Islet precursor cell (in vitro differentiated cells): ENCODE data around the gene ZNF546.
"Not testable (repeated sequence)": the region's sequence is repeated elsewhere in the genome, so short reads cannot be mapped to it uniquely, and the experiment has no call there.

Source experiments
- DNase-seq: peaks from one replicate; pipeline ENCODE4 v3.0.0-alpha.2; 2018

The ZNF546 gene

DNA sequence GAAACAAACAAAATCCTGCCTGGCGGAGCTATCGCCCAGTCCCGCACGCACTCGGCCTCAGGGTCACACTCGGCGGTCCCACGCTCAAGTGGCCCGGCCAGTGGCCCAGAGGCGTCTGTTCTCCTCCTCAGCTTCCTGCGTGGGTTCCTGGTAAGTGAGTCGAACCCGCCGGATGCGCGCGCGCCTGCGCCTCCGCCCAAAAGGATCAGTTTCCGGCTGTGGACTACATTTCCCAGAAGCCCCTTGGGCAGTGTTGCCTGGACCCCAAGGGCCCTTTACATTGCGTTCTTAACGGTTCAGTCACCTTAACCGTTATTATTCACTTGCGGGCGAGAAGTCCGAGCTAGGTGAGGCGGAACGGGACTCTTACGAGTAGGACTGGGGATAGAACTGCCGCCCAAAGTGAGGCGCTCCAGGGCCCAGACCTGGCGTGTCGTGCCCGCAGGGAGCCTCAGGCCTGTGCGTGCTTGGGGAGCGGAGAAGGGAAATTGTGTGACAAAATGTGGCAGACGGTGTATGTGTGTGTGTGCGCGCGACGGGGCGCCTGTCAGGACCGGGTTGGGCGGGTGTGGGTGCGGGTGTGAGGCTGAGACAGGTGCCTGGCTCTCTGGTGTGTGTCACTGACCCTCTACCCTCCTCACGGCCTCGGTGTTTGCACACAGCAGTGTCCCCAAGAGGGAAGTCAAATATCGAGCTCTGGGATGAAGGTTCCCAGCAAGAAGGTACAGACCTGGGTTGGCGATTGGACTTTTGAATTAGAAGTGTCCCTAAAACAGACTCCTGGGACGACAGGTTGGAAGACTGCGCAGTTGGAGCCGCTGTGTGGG is at the start of gene ZNF546:
ZNF546 (plus strand) TSS at position 250 of the 827 bp plus-strand sequence. CDS start 1,267 bp downstream, outside the sequence.
- peak; percentile 93 for DNase-seq

DNA sequence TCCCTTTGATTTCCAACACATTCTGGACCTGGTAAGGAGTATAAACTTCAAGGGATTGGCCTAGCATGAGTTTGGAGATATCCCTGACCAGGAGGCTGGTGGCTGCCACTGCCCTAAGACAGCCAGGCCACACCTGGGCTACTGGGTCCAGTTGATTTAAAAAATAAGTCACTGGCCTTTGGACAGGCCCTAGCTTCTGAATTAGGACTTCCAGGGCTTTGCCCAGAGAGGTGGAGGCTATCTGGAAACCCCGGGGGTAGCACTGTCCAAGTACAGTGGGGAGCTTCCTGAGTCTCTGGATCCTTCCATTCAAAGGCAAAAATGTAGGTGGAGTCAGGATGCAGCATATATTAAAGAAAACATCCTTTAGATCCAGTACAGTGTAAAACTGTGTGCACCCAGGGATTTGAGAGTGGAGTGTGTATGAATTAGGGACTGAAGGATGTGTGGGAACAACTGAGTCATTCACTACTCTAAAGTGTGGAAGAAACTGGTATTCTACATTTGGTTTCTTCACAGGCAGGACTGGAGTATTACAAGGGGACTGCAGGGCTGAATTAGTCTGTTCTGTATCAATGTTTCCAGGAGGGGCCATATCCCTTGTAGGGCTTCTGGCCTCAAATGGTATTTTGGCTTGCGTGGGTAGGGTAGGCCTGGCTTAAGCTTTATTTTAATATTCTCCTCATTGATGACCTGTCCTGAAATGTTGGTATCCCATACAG is 47.7 kb upstream of the ZNF546 start:
- no peak for DNase-seq

DNA sequence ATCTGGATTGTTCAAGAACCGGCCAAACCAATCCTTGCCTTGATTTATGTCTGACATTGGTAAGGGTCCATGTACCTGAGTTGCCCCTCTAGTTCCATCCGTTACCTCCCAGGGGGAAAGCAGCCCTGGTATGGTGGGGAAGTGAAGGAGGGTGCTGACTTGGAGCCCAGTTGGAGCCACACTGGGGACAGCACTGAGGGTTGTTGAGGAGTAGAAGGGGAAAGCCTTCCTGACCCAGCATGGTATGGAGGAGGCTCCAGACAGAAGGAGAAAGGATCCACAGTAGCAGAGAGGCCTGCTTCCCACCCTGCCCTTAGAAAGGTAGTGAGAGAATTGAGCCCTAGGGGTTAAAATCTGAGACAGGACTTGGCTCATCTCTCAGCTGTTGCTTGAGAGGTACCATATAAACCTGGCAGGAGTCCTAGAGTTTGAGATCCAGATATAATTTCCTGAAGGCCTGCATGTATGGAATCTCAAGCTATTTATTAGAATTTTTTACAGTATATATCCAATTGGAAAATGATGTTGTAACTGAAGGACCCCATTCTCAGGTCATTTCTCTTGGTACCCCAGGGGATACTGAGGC is 45.7 kb upstream of the ZNF546 start:
- no peak for DNase-seq

DNA sequence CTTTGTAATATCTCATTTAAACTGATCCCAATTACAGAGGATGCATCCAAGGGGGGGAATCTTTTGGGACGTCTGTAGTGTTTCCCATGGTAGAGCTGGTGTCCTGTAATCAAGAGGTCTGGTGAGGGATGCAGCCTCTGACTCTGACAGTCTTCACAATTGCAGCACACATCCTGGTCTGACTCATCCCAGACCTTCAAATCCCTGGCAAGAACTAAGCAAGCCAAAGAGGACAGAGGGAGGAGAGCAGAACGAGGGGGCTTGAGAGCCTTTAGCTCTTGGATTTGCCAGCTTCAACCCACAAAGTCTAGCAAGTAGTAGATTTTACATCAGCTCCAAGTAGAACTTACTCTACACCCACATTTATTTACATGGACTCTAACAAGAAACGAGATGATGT is 45.2 kb upstream of the ZNF546 start:
- peak; percentile 62 for DNase-seq

DNA sequence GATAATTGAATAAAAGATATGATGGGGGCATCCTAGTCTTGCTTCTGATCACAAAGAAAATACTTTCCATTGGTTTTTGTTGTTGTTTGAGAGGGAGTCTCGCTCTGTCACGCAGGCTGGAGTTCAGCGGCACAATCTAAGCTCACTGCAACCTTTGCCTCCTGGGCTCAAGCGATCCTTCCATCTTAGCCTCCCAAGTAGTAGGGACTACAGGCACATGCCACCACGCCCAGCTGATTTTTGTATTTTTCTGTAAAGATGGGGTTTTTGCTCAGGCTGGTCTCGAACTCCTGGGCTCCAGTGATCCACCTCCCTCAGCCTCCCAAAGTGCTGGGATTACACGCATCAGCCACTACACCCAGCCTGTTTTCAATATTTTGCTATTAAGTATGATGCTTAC is 42.9 kb upstream of the ZNF546 start:
- DNase-seq = no peak

DNA sequence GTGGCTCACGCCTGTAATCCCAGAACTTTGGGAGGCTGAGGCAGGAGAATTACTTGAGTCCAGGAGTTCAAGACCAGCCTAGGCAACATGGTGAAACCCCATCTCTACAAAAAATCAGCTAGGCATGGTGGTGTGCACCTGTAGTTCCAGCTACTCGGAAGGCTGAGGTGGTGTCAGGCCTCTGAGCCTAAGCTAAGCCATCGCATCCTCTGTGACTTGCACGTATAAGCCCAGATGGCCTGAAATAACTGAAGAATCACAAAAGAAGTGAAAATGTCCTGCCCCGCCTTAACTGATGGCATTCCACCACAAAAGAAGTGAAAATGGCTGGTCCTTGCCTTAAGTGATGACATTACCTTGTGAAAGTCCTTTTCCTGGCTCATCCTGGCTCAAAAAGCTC is 39.0 kb upstream of the ZNF546 start:
- DNase-seq = not testable (repeated sequence)

DNA sequence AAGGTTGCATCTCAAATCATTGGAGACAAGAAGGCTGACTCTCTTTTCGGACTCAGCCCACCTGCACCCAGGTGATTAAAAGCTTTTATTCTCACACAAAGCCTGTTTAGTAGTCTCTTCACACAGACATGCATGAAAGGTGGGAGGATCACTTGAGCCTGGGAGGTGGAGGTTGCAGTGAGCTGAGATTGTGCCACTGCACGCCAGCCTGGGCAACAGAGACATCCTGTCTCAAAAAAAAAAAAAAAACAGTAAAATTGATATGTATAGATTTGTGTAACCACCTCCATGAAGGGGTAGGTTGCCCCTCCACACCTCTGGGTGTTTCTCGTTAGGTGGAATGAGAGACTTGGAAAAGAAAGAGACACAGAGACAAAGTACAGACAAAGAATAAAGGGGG is 37.9 kb upstream of the ZNF546 start:
- not testable (repeated sequence) for DNase-seq

DNA sequence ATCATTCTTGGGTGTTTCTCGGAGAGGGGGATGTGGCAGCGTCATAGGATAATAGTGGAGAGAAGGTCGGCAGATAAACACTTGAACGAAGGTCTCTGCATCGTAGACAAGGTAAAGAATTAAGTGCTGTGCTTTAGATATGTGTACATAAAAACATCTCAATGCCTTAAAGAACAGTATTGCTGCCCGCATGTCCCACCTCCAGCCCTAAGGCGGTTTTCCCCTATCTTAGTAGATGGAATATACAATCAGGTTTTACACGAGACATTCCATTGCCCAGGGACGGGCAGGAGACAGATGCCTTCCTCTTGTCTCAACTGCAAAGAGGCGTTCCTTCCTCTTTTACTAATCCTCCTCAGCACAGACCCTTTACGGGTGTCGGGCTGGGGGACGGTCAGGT is 37.5 kb upstream of the ZNF546 start:
- DNase-seq = not testable (repeated sequence)

DNA sequence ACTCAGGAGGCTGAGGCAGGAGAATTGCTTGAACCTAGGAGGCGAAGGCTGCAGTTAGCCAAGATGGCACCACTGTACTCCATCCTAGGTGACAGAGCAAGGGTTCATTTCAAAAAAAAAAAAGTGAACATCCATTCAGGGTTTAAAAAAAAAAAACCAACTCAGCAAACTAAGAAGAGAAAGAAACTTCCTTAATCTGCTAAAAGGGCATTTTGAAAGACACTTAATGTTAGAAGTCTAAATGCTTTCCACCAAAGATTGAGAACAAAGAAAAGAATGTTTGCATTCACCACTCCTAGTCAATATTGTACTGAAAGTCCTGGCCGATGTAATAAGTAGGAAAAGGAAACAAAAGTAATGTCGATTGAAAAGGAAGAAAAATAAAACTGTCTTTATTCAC is 33.0 kb upstream of the ZNF546 start:
- no peak for DNase-seq

DNA sequence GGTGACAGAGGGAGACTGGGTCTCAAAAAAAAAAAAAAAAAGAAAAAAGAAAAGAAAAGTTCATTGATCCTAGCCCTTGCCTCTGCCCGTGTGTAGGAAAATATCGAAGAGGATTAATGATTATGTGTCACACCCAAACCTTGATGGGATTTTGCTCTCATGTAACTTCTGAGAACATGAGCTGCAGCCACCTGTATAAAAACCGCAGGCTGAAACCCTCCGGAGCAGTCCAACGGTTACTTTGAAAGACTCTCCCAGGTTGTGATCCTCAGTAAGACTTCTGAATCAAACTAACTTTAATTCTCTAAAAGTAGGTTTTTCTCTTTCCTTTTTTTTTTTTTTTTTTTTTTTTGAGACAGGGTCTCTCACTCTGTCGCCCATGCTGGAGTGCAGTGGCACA is 30.2 kb upstream of the ZNF546 start:
- DNase-seq = no peak

DNA sequence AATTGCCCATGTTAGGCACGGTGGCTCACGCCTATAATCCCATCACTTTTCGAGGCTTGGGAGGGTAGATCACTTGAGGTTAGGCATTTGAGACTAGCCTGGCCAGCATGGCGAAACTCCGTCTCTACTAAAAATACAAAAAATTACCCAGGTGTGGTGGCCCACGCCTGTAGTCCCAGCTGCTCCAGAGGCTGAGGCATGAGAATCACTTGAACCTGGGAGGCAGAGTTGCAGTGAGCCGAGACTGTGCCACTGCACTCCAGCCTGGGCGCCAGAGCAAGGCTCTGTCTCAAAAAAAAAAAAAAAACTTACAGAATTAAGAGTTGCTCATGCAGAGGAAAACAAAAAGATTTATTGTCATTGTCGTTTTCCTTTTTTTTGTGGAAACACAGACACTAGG is 29.3 kb upstream of the ZNF546 start:
- no peak for DNase-seq

DNA sequence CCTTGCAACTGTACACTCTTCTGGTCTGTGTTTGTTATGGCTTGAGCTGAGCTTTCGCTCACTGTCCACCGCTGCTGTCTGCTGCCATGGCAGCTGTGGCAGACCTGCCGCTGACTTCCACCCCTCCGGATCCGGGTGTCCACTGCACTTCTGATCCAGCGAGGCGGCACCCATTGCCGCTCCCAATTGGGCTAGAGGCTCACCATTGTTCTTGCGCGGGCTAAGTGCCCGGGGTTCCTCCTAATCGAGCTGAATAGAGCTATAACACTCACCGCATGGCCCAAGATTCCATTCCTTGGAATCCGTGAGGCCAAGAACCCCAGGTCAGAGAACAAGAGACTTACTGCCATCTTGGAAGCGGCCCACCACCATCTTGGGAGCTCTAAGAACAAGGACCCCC is 28.1 kb upstream of the ZNF546 start:
- no peak for DNase-seq

DNA sequence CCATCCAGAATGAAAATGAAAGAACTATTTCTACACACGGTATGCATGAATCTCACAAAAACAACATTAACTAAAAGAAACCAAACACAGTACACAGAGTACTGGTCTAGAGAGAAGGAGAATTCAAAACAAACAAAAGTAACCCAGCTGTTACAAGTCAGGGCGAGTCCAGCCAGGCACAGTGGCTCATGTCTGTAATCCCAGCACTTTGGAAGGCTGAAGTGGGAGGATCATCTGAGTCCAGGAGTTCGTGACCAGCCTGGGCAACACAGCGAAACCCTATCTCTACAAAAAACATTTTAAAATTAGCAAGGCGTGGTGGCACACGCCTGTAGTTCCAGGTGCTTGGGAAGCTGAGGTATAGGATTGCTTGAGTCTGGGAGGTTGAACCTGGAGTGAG is 27.6 kb upstream of the ZNF546 start:
- no peak for DNase-seq

DNA sequence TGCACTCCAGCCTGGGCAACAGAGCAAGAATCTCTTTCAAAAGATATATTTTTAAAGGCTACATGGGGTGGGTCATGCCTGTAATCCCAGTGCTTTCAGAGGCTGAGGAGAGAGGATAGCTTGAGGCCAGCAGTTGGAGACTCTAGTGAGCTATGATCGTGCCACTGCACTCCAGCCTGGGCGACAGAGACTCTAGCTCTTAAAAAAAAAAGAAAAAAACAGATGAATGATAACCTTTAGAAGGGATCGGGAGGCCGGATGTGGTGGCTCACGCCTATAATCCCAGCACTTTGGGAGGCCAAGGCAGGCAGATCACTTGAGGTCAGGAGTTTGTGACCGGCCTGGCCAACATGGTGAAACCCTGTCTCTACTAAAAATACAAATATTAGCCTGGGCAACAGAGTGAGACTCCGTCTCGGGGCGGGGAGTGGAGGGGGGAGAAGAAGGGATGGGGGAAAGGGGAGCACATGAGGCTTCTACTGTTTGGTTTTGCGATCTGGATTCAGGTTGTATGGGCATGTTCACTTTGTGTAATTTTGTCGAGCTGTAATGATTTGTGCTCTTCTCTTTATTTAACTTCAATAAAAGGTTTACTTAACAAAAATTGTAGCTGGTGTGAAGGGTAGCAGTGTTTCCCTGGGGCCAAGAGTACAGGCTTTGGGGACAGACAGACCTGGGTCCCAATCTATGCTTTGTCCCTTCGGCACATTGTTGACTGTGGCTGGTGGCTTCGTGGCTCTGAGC is 27.0 kb upstream of the ZNF546 start:
- peak; percentile 50 for DNase-seq

DNA sequence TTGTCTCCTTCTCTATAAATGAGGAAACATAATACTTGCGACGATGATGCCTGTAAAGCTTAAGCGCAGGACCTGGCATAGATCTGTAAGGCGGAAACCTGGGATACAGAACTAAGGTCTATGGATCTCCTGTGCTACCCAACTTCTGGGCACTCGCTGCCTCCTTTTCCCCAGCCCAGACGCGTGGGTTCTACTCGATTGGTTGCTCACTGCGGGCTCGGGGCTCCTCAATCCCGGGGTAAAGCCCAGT is 26.5 kb upstream of the ZNF546 start:
- no peak for DNase-seq

DNA sequence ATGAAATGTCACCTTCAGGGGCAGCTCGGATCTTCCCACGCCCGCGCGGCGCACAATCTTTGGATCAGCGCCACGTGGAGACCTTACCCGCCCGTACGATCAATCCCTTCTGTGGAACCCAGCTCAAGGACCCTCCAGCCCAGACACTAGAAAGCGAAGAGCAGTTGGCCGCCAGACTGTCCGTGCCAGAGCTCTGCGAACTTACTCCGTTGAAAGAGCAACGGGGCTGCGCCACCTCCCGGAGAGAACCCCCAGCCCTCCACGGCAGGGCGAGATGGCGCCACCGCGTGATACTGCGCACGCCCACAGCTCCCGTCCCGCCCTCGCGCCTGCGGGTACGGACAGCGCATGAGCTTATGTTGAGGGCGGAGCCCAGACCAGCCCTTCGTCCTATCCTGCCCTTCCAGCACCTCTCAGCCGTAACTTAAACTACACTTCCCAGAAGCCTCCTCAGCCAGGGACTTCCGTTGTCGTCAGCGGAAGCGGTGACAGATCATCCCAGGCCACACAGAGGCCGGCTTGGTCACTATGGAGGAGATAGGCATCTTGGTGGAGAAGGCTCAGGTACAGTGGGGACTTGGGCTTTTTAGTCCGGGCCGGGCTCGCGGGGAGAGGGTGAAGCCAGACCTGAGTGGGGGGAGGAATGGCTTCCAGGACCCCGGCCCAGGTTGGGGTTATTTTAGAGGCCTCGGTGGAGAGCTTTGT is 26.0 kb upstream of the ZNF546 start, which contains the start of gene PSMC4:
PSMC4 (plus strand) TSS at position 491 of the 705 bp plus-strand sequence; CDS start at position 529, 38 bp downstream.
- peak; percentile 100 for DNase-seq

DNA sequence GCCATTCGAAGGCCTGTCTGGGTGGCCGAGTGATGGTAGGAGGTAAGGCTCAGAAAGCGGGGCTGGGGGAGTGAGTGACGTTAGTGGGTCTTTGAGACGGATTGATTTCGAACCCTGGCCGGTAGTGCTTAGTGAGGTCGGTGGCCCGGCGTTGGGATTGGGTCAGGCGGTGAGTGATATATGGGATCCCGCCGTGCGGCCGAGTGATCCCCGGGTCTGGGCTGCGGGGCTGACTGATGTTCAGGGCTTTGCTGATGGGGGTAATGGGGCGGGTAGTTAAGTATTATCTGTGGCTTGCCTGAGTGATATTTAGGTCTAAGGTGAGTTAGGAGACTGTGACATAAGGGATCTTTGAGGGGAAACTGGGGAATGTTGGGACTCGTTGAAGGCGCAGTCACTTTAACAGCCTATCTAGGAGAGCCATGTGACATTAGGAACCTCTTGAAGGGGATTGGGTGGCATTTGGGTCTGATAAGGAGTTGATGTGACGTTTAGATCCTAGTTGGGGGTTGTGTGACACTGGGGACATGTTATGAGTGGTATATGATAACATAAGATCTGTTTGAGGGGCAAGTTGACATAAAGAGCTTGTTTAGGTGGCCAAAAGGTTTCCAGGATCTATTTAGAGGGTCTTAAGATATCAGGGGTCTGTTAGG is 25.4 kb upstream of the ZNF546 start:
- DNase-seq = no peak

DNA sequence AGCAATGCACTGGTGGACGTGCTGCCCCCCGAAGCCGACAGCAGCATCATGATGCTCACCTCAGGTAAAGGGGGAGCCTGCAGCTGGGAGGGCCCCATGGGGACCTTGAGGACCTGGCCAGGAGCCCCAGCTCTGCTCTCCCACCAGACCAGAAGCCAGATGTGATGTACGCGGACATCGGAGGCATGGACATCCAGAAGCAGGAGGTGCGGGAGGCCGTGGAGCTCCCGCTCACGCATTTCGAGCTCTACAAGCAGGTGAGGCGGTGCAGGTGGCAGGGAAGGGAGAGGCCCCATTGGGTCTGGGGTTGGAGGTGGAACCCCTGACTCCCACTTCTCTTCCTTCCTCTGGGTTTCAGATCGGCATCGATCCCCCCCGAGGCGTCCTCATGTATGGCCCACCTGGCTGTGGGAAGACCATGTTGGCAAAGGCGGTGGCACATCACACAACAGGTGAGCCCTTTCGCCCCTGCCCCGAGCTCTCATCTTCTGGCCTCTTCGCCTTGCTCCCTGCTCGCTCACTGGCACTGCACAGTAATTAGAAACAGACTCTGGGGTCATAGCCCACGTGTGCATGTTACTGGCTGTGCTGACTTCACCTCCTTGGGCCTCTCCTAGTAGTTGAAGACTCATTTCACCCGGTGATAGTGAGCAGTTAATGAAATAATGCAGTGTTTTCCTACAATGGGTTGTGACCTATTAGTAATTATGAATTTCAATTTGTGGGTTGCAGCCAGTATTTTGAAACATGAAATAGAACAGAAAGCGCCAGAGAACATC is 22.3 kb upstream of the ZNF546 start:
- DNase-seq = no peak

DNA sequence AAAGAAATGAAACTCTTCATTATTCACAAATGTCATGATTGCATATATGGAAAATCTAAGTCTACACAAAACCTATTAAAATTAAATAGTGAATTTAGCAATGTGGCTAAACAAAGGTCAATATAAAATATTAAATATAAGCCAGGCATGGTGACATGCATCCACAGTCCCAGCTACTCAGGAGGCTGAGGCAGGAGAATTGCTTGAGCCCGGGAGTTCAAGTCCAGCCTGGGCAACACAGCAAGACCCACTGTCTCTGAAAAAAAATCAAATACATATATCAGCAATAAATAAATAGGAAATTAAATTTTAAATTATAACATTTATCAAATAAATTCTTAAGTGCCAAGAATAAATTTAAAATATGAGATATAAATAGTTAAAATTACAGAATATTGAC is 14.0 kb upstream of the ZNF546 start:
- no peak for DNase-seq

DNA sequence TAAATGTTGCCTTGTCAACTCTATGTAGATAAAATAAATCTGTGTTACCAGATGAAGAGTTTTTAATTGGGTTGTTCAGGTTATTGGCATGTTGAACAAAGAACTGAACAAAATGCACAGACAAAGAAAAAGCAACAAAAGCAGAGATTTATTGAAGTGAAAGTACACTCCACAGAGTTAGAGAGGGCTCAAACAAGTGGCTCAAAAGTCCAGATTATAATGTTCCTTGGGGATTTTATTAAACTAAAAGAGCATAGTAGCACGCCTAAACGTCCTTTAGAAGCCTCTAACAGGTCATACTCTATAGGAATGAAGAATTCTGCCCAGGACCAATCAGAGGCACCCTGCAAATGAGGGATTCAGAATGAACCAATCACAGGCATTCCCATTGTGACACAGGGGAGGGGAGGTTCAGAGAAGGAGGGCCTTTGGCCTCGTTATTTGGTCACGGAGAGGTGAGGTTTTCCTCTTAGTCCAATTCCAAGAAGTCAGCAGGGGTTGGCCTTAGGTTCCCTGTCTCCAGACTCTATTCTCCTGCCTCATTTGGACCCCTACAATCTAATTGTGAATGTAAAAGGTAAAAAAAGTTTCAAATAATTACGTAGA is 13.1 kb upstream of the ZNF546 start:
- no peak for DNase-seq

DNA sequence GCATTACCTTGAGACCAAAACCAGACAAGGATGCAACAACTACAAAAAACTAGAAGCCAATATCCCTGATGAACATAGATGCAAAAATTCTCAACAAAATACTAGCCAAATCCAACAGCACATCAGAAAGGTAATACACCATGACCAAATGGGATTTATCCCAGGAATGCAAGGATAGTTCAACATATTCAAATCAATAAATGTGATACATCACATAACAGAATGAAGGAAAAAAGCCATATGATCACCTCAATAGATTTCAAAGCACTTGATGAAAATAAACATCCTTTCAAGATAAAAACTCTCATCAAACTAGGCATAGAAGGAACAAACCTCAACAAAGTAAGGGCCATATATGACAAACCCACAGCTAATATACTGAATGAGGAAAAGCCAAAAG is 10.2 kb upstream of the ZNF546 start:
- no peak for DNase-seq
